ENCODE measurements around the gene APOLD1. TPM values are rescaled to one million over a fixed set of nuclear protein-coding genes. Genes with fewer than 3 reads are reported as not detected.
A peak's percentile ranks its signal among the peaks of the same experiment; 100 is the strongest.

Gene APOLD1
- total and polyA plus RNA-seq, 2 of the 4 experiments (the other 2 are of a cell fraction): 2.3 to 4.5 TPM

DNA sequence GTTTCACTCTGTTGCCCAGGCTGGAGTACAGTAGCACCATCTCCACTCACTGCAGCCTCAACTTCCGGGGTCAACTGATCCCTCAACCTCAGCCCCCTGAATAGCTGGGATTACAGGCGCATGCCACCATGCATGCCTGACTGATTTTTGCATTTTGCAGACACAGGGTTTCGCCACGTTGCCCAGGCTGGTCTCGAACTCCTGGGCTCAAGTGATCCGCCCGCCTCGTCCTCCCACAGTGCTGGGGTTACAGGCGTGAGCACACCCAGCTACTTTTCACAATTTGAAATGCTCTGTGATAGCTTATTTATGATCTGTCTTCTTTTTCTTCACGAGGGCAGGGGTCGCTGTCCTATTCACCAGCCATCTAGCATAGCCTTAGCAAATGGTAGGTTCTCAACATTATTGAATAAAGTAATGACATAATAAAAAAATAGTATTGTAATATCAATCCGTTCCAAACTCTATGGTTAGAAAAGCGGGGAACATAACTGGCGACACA lies 27.2 kb downstream of the APOLD1 start:
- Histone ChIP-seq H3K4me2 (ENCODE audit: low read depth, low read length) (no peak overlapping the region), H3K4ac (ENCODE audit: low read depth, low read length) (0 out of 2 replicates have a peak overlapping the region, but pooled peaks have one; percentile 30), H2BK20ac (ENCODE audit: low read depth, low read length) (no peak overlapping the region), H3K9me1 (ENCODE audit: insufficient read depth, low read length) (peaks cover 5% of the 10 kb centered on the region), H3K27ac (ENCODE audit: insufficient read depth, low read length) (no peak overlapping the region), H4K20me1 (ENCODE audit: insufficient read depth, low read length) (no peaks in the 10 kb centered on the region), H3K14ac (replicated peaks; ENCODE audit: low read depth, low read length) (no peak overlapping the region), H4K5ac (ENCODE audit: low read depth, low read length) (no peak overlapping the region), H3K27me3 (ENCODE audit: control insufficient read depth, insufficient read depth, low read length) (no peaks in the 10 kb centered on the region), H3K4me1 (ENCODE audit: control insufficient read depth, insufficient read depth, low read length) (peaks cover 6% of the 10 kb centered on the region), H4K8ac (ENCODE audit: low read depth in 2 of 2, low read length in 2 of 2) (peak overlapping the region; percentile 8 to 69; a peak in 2 of 4 replicates), H2BK120ac (ENCODE audit: low read depth, low read length) (0 out of 2 replicates have a peak overlapping the region, but pooled peaks have one; percentile 50), H3K18ac (ENCODE audit: low read depth, low read length) (no peak overlapping the region), H3K9me3 (ENCODE audit: control insufficient read depth, insufficient read depth, low read length) (no peaks in the 10 kb centered on the region), H3K9ac (ENCODE audit: low read depth, low read length) (no peak overlapping the region), H4K91ac (ENCODE audit: insufficient read depth, low read depth, low read length) (peak overlapping the region; percentile 45; the same call in 1 of the 2 replicates), H3K56ac (ENCODE audit: extremely low read depth, insufficient read depth, low read length) (no peak overlapping the region), H2BK5ac (ENCODE audit: low read depth, low read length, poor library complexity, severe bottlenecking) (peak overlapping the region; percentile 51), H2AK5ac (ENCODE audit: low read depth, low read length) (peak overlapping the region; percentile 43), H3K23ac (ENCODE audit: low read depth, low read length) (no peak overlapping the region), H3K36me3 (ENCODE audit: control insufficient read depth, insufficient read depth, low read length) (no peaks in the 10 kb centered on the region), H2AK9ac (replicated peaks; ENCODE audit: low read depth, low read length, poor library complexity) (no peak overlapping the region), H3K4me3 (ENCODE audit: insufficient read depth, low read depth, low read length) (no peak overlapping the region), H3K79me1 (ENCODE audit: low read depth in 1 of 2, low read length in 2 of 2) (peaks cover 6 to 33% of the 10 kb centered on the region in 2 experiments; a peak in 3 of 4 replicates), H2AFZ (replicated peaks; ENCODE audit: low read length, poor library complexity) (peak overlapping the region; percentile 92), H2BK15ac (ENCODE audit: low read depth, low read length) (peak overlapping the region; percentile 93; the same call in 1 of the 3 replicates)
- POLR2A ChIA-PET (ENCODE audit: unreplicated experiment): no interaction called here
- WGBS, 2 experiments (ENCODE audit: extremely low coverage in 2 of 2, insufficient read length in 1 of 2): no CpG with 5 or more reads among the region's 14 CpGs
- dilution Hi-C loops (cut with HindIII; ENCODE audit: low sequenced_read_pairs, unreplicated experiment): no loop called here
- TF ChIP-seq MAFK (IDR thresholded peaks at IDR 0.05; ENCODE audit: low read depth, low read length): no peak
- CTCF ChIA-PET: interaction anchor here (0.8 to 1.0 kb wide), 2 partner anchors 20 to 163 kb away, joined by 3 to 4 read pairs; no protein-coding TSS in a partner anchor
- in situ Hi-C loops (cut with MboI; ENCODE audit: low sequenced_read_pairs): no loop called here
- ATAC-seq (ENCODE audit: low read depth) (no peak), DNase-seq (no peak)
- intact Hi-C loops (cut with micrococcal nuclease): no loop called here
- BruUV-seq (replicated peaks): no TSS peak

Measured in IMR-90 (cell line).